BLaER1 (cell line): ENCODE data around the gene NEK10.

Experiments
- H3K27ac ChIP-seq: shearing (Covaris generic); formaldehyde crosslinking; 2 replicates; pipeline ENCODE4 v1.8.1; 2022
- H3K27me3 ChIP-seq: shearing (Covaris generic); formaldehyde crosslinking; 2 replicates; pipeline ENCODE4 v1.8.1; 2022
- H3K36me3 ChIP-seq: shearing (Covaris generic); formaldehyde crosslinking; 2 replicates; pipeline ENCODE4 v1.8.1; 2022
- H3K4me1 ChIP-seq: shearing (Covaris generic); formaldehyde crosslinking; 2 replicates; pipeline ENCODE4 v1.8.1; 2022
- H3K4me2 ChIP-seq: shearing (Covaris generic); formaldehyde crosslinking; 2 replicates; pipeline ENCODE4 v1.8.1; 2022
- H3K4me3 ChIP-seq: shearing (Covaris generic); formaldehyde crosslinking; 2 replicates; pipeline ENCODE4 v1.8.1; 2022
- H3K9ac ChIP-seq: shearing (Covaris generic); formaldehyde crosslinking; 2 replicates; pipeline ENCODE4 v1.8.1; 2022
- H3K9me3 ChIP-seq: shearing (Covaris generic); formaldehyde crosslinking; 2 replicates; pipeline ENCODE4 v1.8.1; 2022
- H4K20me1 ChIP-seq: shearing (Covaris generic); formaldehyde crosslinking; 2 replicates; pipeline ENCODE4 v1.8.1; 2022
- Cebpa-rat ChIP-seq: shearing (Covaris generic); IDR thresholded peaks from 2 replicates; pipeline ENCODE4 v1.8.1; 2022

Gene NEK10

DNA sequence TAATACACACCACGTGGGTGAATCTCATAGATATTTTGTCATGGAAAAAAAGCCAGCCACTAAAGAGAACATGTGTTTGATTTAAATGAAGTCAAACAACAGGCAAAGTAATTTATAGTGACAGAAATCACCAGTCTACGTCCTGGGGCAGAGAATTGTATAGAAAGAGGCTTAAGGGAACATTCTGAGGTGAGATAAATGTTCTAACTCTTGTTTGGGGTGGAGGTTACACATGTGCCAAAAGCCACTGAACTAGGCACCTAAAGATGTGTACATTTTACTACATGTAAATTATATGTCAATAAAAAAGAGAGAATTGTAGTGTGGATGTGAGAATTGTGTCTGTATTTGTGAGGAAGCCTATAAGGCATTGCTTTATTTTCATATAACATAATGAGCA lies 184.9 kb downstream of the NEK10 start:
- Histone ChIP-seq H4K20me1 (no peaks in the 10 kb centered on the region), H3K9me3 (no peaks in the 10 kb centered on the region), H3K4me2 (no peak overlapping the region), H3K27ac (no peak overlapping the region), H3K27me3 (no peaks in the 10 kb centered on the region), H3K9ac (no peak overlapping the region), H3K4me1 (no peaks in the 10 kb centered on the region), H3K36me3 (no peaks in the 10 kb centered on the region), H3K4me3 (no peak overlapping the region)
- no peak for TF ChIP-seq Cebpa-rat

DNA sequence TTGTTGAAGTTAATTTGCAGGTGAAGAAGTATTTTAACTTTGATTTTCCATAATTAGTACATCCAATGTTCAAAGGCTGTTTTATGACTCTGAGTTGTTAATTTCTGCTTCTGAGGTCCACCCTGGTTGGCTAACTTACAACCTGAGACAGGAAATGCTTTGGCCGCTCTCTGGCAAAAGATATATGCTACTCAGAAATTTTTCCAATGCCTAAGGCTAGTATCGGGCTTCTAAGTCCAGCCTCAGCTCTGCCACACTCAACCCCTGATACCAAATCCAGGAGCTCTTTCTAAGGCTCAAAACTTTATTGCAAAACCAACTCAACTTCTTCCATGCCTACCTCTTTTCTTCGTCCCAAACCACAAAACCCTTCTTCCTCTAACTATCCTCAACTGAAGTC lies 192.9 kb downstream of the NEK10 start:
- Histone ChIP-seq H3K9ac (no peak overlapping the region), H3K4me1 (no peaks in the 10 kb centered on the region), H3K36me3 (no peaks in the 10 kb centered on the region), H3K4me2 (no peak overlapping the region), H3K9me3 (no peaks in the 10 kb centered on the region), H3K4me3 (no peak overlapping the region), H3K27ac (no peak overlapping the region), H4K20me1 (no peaks in the 10 kb centered on the region), H3K27me3 (no peaks in the 10 kb centered on the region)
- TF ChIP-seq Cebpa-rat: no peak

DNA sequence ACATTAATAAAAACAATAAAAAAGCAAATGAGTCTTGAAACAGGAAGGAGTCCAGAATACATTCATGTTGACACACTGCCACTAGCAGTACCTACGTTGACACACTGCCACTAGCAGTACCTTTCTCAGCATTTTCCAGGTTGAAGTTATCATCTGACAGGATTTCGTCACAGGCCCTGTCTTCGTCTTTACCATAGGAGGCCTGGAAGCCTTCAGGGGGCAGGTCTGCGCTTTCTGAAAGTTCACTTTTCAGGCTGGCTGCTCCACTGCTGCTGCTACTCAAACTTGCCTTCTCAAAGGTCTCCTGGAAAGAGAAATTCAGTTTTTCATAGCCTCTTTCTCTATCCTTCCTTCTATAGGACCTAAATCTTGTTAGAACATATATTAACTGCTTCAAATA lies 194.7 kb downstream of the NEK10 start:
- H4K20me1 ChIP-seq: no peaks in the 10 kb centered on the region
- no peak overlapping the region for H3K4me2 ChIP-seq
- H3K4me3 ChIP-seq: no peak overlapping the region
- H3K27me3 ChIP-seq: no peaks in the 10 kb centered on the region
- H3K9ac ChIP-seq: no peak overlapping the region
- no peaks in the 10 kb centered on the region for H3K36me3 ChIP-seq
- no peak overlapping the region for H3K27ac ChIP-seq
- H3K9me3 ChIP-seq: no peaks in the 10 kb centered on the region
- no peaks in the 10 kb centered on the region for H3K4me1 ChIP-seq
- no peak for TF ChIP-seq Cebpa-rat

DNA sequence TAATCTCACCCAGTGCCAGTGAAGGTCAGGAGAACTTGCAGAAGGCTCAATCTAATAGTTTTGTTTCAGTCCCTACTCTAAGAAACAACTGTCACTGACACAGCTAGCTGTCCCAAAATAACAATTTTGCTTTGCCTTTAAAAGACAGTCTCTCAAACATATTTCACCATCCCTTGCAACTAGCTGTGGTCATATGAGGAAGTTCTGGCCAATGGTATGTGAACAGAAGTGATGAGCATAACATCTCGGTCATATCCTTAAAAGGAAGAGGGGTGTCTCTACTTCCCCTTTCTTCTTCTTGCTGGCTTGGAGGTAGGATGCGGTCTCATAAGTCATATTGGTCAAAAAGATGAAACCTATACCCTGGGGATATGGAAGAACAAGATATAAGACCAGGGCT lies 198.1 kb downstream of the NEK10 start:
- H3K9ac ChIP-seq: no peak overlapping the region

DNA sequence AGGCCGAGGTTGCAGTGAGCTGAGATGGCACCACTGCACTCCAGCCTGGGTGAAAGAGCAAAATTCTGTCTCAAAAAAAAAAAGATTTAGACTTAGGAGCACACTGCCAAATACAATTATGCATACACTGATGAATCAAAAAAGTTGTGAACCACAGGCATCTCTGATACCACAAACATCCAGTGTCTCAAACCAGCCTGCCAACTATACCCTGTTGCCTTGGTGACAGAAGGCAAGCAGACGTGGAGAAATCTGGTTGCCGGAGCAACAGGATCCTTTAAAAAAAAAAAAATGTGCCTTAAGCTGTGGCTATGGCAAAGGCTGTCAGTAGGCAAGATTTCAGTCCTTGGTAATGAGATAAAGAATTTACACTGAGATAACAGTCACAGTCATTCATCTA lies 202.3 kb downstream of the NEK10 start:
- H3K27me3 ChIP-seq: no peaks in the 10 kb centered on the region
- no peaks in the 10 kb centered on the region for H3K9me3 ChIP-seq
- H3K27ac ChIP-seq: no peak overlapping the region
- H3K9ac ChIP-seq: no peak overlapping the region
- no peaks in the 10 kb centered on the region for H4K20me1 ChIP-seq
- H3K4me2 ChIP-seq: no peak overlapping the region
- H3K36me3 ChIP-seq: no peaks in the 10 kb centered on the region
- TF ChIP-seq Cebpa-rat: no peak
- no peak overlapping the region for H3K4me3 ChIP-seq
- no peaks in the 10 kb centered on the region for H3K4me1 ChIP-seq

More for the DNA sequence above, 198.1 kb downstream of the NEK10 start:
- H3K27me3 ChIP-seq: no peaks in the 10 kb centered on the region
- no peaks in the 10 kb centered on the region for H3K36me3 ChIP-seq
- H3K9me3 ChIP-seq: no peaks in the 10 kb centered on the region
- no peaks in the 10 kb centered on the region for H3K4me1 ChIP-seq
- H3K4me3 ChIP-seq: no peak overlapping the region
- TF ChIP-seq Cebpa-rat: no peak
- no peaks in the 10 kb centered on the region for H4K20me1 ChIP-seq
- H3K27ac ChIP-seq: no peak overlapping the region
- H3K4me2 ChIP-seq: no peak overlapping the region

DNA sequence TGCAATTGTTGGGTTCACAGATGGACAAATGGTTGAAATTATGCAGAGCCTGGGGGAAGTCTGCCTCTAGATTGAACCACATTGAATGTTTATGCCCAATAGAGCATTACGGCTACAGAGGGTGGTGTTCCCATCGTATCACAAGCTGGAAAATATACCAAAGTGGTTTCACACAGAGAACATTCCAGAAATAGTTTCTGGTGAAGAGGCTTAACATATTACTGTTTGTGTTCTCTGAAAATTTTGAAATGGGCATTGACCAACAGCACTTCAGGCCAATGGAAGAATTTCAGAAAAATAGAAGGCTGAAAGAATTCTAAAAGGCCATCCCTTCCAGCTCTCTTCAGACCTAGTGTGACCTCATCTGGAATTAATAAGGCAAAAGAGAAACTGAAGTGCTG lies 203.9 kb downstream of the NEK10 start:
- Histone ChIP-seq H4K20me1 (no peaks in the 10 kb centered on the region), H3K4me2 (no peak overlapping the region), H3K4me3 (no peak overlapping the region), H3K36me3 (no peaks in the 10 kb centered on the region), H3K27me3 (no peaks in the 10 kb centered on the region), H3K27ac (no peak overlapping the region), H3K9ac (no peak overlapping the region), H3K4me1 (no peaks in the 10 kb centered on the region), H3K9me3 (no peaks in the 10 kb centered on the region)
- TF ChIP-seq Cebpa-rat: no peak

DNA sequence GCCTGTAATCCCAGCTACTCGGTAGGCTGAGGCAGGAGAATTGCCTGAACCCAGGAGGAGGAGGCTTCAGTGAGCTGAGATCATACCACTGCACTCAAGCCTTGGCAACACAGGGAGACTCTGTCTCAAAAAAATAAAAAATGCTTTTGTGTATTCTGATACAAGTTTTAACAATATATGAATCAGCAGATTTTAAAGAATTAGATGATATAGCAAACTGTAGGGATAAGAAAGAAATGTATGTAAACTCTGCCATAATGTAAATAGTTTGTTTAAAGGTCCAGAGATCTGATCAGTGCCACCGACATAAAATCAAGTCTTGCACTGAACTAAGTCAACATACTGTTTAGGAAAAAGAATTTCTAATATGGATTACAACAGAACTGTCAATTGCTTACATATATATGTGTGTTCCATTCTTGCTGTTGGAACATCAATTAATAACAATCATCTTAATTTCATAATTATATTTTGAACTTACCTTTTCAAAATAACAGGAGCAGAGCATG lies 208.3 kb downstream of the NEK10 start:
- no peak for TF ChIP-seq Cebpa-rat
- H3K4me2 ChIP-seq: no peak overlapping the region
- no peak overlapping the region for H3K4me3 ChIP-seq
- no peak overlapping the region for H3K27ac ChIP-seq
- H3K27me3 ChIP-seq: no peaks in the 10 kb centered on the region
- H3K9ac ChIP-seq: no peak overlapping the region
- H3K9me3 ChIP-seq: no peaks in the 10 kb centered on the region
- no peaks in the 10 kb centered on the region for H3K4me1 ChIP-seq
- no peaks in the 10 kb centered on the region for H4K20me1 ChIP-seq
- H3K36me3 ChIP-seq: no peaks in the 10 kb centered on the region

DNA sequence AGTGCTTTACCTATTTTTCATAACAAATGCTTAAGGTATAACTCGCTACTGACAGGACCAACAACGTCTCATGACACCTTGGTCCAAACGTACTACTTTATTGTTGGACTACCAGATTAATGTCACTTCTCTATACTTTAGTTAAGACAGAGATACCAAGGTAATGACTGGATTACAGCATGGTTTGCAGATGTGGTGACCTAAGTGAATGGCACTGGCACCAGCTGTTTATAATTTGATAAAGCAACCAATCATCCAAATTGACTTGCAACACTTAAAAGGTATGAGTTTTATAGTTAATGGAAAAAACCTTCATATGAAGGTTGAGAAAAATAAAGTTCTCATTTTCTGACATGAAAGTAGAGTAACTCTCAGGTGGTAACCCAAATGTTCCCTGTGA lies 209.0 kb downstream of the NEK10 start:
- H3K9me3 ChIP-seq: no peaks in the 10 kb centered on the region
- no peak overlapping the region for H3K4me2 ChIP-seq
- TF ChIP-seq Cebpa-rat: no peak
- no peak overlapping the region for H3K4me3 ChIP-seq
- H3K27me3 ChIP-seq: no peaks in the 10 kb centered on the region
- no peak overlapping the region for H3K27ac ChIP-seq
- H3K9ac ChIP-seq: no peak overlapping the region
- no peaks in the 10 kb centered on the region for H3K36me3 ChIP-seq
- no peaks in the 10 kb centered on the region for H3K4me1 ChIP-seq
- H4K20me1 ChIP-seq: no peaks in the 10 kb centered on the region

DNA sequence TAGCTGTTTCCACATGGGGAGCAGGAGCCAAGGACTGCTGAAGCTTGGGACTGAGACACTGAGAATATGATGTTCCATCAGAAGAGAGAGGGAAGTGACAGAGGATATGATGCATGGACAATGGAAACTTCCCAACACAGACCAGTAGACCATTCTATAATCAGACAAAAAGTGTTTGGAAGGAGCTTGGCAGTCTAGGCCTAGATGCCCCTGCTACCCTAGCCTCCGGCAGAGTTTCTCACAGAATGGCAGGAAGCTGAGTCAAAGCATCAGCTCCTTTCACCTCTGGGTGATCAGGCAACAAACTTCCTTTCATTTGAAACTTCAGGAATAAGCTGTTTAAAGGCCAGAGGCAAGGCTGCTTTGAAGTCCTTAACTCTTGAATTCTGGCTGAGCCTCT lies 222.0 kb downstream of the NEK10 start:
- no peaks in the 10 kb centered on the region for H3K27me3 ChIP-seq
- no peaks in the 10 kb centered on the region for H4K20me1 ChIP-seq
- H3K4me3 ChIP-seq: no peak overlapping the region
- TF ChIP-seq Cebpa-rat: no peak
- no peak overlapping the region for H3K9ac ChIP-seq
- no peak overlapping the region for H3K27ac ChIP-seq
- no peaks in the 10 kb centered on the region for H3K4me1 ChIP-seq
- H3K36me3 ChIP-seq: no peaks in the 10 kb centered on the region
- H3K4me2 ChIP-seq: no peak overlapping the region
- no peaks in the 10 kb centered on the region for H3K9me3 ChIP-seq

DNA sequence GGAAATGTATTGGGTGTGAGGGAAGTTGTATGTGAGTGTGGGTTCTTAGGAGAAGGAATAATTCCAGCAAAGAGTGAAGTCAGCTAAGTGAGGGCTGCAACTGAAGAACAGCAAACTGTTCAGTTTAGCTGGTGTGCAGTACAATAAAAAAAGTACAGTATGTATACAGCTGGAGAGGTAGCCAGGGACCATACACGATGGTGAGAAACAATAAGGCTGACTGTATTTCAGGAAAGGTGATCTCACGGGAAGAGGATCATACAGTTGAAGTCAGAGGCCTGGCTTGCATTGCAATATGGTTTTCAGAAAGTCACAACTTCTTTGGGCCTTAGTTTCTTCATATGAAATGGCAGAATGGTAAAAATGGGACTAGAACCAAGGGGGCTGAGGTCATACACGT lies 222.4 kb downstream of the NEK10 start:
- H3K27ac ChIP-seq: no peak overlapping the region
- no peak overlapping the region for H3K4me3 ChIP-seq
- no peaks in the 10 kb centered on the region for H4K20me1 ChIP-seq
- no peaks in the 10 kb centered on the region for H3K4me1 ChIP-seq
- H3K36me3 ChIP-seq: no peaks in the 10 kb centered on the region
- TF ChIP-seq Cebpa-rat: no peak
- no peaks in the 10 kb centered on the region for H3K27me3 ChIP-seq
- no peaks in the 10 kb centered on the region for H3K9me3 ChIP-seq
- H3K4me2 ChIP-seq: no peak overlapping the region
- H3K9ac ChIP-seq: no peak overlapping the region

DNA sequence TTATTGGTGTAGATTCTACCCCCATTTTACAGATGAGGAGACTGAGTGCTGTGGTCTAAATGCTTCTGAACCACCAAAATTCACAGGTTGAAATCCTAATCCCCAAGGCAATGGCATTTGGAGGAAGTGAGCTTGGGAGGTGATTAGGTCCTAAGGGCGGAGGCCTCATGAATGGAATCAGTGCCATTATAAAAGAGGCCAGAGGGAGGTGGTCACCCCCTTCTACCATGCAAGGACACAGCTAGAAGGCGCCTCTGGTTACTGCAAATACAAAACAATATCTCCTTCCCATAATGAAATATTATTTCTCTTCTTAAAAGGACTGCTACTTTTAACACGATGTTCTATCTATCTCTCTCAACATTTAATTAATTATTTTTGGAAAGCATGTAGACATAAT lies 223.5 kb downstream of the NEK10 start:
- no peak overlapping the region for H3K4me2 ChIP-seq
- H3K9ac ChIP-seq: no peak overlapping the region
- no peaks in the 10 kb centered on the region for H3K4me1 ChIP-seq
- H3K27ac ChIP-seq: no peak overlapping the region
- peaks cover 4% of the 10 kb centered on the region; the same call in 1 of the 2 replicates for H3K9me3 ChIP-seq
- H3K36me3 ChIP-seq: no peaks in the 10 kb centered on the region
- no peak overlapping the region for H3K4me3 ChIP-seq
- no peak for TF ChIP-seq Cebpa-rat
- H4K20me1 ChIP-seq: no peaks in the 10 kb centered on the region
- no peaks in the 10 kb centered on the region for H3K27me3 ChIP-seq
